SKM-1 treated with dmso at 0.1 percent for 144 hours (cell line): ENCODE measurements around the gene PEX16.

Source experiments
- DNase-seq: peaks from one replicate; lab custom pipeline; 2025; ENCODE audit not compliant: unreplicated experiment; lab: John Stamatoyannopoulos, UW

The PEX16 gene

DNA sequence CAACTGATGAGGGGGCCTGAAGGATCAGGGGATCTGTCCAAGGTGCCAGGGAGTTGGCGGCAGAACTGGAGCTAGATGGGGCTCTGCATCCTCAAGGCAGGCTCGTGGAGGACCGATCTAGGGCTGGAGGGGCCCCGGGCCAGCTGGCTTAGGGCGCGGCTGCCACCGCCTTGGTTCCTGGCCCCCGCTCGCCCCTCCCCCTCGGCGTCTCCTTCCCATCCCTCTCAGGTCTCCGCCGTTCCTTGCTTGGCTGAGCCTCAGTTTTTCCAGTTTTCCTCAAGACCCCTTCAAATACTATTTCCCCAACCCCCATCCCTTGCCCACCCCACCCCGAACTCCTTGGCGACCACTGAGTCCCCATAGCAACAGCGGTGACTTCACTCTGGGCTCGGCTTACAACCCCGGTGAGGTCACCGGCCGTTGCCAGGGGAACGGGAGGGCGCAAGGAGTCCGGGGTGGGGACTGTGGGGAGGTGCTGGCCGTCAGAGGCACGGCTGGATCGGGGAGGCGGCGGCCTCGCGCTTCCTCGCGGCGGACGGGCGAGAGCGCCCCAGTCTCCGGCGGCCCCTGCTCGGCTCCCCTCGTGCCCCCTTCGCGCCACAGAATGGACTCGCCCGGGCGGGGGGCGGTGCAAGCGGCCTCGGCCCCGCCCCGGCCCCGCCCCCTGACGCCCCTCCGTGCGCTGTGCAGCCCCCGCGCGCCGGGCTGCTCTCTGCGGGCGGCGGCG lies 18.1 kb downstream of the PEX16 start:
- DNase-seq, result no peak

DNA sequence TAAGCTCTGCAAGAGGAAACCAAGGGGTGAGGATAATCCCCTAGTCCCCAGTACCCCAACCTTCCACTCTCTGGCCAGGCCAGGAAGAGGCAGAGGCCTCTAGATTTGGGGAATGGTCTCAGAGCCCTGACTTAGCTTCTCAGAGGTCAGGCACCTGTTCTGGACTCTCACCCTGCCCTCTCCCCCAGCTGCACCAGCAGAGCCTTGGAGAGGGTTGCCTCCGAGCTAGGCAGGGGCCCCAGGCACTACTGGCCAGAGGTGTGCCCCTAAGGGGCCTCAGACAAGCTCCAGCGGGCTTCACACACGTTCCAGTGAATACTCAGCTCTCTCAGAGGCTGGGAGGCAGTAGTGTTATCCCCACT lies 18.6 kb downstream of the PEX16 start:
- no peak for DNase-seq

DNA sequence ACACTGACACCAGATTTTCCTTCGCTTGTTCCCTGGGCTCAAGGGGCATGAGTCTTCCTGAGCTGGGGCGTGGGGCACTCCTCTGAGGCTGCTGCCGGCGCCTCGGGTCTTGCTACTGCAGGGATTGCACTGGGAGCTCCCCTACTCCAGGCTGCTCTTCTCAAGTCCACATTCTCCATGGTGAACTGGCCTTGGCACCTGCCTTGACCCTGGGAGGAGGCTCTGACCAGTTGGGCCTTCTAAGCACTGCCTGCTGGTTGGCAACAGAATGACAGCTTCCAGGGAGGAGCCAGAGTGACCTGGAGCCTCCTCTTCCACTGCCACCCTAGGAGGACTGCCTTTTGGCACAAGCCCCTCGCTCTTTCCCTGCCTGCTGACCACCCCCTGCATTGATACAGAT lies 20.1 kb downstream of the PEX16 start:
- DNase-seq, result no peak

DNA sequence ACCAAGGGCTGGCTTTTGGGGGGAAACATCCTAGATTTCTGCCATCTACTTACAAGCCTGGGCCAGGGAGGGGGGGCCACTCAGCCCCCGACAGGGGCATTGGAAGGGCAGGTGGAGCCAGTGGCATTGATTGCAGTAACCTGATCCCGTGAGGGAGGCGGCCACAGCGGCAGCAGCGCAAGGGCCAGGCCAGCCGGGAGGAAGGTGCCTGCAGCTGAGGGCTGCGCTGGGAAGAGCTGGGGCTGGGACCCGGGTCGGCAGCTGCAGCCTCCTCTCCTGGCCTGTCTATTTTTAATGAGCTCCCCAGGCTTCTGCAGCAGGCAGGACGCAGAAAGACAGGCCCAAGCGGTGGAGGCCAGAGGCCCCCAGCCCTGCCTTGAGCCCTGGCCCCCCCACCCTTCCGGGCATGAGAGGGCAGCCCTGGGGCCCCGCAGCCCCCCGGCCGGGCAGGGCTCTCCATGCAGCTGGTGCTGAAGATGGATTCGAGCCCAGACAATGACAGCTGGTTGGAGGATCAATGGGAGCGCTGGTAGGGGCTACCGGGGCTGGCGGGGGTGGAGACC lies 21.2 kb downstream of the PEX16 start:
- no peak for DNase-seq

DNA sequence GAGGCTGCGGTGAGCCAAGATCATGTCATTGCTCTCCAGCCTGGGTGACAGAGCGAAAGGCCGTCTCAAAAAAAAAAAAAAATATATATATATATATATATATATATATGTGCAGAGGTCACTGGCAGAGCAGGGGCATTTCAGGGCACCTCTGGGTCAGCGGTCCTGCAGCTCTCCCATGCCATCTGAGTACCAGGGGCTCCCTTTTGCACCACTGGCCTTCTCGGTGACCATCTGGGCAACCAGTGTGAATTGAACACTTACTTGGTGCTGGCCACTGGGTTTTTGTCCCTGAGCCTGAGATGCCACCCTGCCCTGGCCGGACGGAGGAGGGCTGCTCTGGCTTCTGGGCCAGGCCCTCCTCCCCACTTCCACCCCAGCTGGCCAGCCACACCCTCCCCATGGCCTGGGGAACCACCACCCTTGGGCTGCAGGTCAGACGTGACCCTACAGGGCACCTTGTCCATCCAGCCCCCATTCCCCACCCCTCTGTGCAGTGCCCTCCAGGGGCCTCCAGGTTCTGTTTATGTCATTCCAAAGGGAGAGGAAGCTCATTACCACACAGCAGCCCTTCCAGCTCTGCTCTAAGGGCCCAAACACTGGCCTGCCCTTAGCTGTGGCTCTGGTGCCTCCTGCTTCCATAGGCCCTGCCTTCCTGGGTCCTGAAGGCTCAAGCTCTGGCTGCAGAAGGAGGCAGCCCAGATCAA lies 22.0 kb downstream of the PEX16 start:
- DNase-seq, result no peak

DNA sequence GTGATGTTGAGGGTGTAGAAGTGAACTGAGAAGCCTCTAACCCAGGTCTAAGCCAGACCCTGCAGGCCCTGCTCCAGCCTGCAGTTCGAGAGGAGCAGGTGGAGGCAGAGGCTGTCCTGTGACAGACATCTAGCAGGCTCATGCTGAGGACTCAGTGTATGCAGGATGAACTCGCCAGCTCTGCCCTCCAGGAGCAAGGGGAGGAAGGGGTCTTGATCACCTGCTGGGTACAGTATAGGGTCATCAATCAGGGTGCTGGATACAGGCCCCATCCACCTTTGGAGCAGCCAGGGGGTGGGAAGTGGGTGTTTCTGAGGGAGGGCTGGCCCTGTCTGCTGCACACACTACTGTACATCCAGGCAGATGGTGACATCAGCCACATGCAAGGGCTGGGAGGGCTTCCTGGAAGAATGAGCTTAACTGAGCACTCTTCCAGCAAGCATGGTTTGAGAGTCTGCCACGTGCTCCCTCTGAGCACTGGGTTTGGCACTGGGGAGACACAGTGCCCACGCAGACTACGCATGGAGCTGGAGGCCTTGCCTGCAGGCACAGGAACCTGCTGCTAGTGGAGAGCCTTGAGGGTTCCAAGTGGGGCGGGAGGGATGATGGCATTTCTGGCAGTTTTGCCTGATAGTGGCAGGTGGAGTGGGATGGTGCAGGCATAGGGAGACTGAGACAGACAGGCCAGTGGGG lies 23.0 kb downstream of the PEX16 start:
- DNase-seq, result no peak

DNA sequence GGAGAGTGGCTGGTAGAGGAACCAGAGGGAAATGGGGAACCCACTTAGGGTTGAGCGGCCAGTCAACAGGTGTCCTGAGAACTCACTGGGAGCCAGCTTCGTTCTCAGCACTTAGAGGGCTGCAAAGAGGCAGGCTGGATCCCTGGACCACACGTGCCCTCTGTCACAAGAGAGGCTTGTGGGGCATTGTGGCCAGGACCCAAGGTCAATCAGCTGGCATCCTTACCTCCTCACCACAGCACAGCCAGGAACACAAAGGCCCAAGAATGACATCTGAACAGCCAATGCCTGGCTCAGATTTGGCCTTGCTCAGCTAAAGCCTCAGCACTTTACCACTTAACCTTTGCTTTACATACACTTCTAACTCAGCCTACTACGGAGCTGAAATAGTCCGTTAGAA lies 24.8 kb downstream of the PEX16 start:
- no peak for DNase-seq

DNA sequence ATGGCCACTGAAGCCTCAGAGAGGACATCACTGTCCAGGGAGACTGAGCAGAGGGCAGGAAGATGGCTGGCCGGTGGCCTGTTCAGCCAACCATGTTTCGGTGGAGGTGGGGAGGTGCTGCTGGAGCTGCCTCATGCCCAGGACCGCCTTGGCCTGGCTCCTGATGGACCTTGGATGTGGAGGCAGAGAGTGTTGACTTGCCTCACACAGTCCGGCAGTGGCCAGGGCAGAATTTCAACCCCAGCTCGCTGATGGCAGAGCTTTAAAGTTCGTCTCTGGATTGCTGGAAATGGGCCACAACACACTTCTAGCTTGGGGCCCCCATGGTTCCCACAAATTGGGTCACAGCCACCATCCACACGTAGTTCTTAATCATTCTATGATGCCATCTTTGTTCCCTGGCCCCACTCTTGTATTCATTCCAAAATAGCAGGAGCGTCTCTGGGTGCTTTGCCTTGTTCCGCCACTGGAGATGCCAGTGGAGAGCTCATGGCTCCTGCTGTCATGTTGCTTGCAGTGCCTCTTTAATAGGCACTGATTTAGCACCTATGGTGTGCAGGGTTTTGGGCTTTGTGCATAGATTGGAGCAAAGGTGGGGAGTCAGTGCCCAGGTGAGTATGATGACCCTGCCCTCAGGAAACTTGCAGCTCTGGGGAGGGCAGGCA lies 26.7 kb downstream of the PEX16 start:
- DNase-seq, result no peak

DNA sequence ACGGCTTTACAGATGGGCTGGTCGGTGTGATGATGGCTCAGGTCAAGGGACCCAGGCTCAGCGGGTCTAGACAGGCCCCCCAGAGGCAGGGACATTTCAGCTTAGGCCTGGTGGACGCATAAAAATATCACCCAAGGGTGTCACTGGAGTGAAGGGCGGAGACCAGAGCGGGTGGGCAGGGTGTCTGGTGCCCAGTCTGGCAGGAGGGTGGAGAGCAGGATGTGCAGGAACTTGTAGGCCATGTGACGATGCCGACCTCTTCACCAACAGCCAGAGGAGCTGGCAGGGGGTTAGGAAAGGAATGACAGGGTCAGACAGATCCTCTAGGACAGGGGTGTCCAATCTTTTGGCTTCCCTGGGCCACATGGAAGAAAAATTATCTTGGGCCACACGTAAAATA lies 27.7 kb downstream of the PEX16 start:
- DNase-seq, result no peak

DNA sequence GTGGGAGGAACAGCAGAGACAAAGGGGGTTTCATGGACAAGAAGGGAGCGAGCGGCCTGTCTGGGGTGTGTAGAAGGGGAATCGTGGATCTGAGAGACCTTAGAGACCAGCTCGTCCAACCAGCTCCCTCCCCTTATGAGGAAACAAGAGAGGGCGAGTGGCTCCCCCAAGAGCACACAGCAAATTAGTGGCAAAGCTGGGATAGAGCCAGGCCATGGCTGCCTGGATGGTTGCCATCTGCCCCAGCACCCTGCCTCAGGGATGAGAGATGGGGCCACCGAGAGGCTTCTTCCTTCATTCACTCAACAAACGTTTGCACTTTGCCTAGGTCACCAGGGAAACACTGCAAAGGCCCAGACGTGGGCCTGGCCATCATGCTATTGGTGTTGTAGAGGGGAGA lies 28.1 kb downstream of the PEX16 start:
- no peak for DNase-seq

DNA sequence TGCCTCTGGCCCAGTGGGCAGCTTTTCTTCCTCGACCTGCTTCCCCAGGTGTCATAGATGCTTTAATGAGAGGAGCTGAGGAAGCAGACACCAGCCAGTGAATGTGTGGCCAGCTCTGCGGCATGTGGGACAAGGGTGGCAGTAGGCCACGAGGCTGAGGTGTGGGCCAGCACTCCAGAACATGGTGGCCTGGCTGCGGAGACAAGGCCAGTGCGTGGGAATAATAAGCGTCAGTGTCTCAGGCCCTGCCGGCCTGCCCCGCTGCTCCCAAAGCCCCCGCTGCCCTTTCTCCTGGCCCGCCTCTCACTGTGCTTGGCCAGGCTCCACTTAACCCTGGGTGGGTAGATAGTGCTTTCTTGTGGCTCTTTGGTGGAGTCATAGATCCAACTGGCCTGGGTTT lies 30.1 kb downstream of the PEX16 start:
- DNase-seq, result no peak

DNA sequence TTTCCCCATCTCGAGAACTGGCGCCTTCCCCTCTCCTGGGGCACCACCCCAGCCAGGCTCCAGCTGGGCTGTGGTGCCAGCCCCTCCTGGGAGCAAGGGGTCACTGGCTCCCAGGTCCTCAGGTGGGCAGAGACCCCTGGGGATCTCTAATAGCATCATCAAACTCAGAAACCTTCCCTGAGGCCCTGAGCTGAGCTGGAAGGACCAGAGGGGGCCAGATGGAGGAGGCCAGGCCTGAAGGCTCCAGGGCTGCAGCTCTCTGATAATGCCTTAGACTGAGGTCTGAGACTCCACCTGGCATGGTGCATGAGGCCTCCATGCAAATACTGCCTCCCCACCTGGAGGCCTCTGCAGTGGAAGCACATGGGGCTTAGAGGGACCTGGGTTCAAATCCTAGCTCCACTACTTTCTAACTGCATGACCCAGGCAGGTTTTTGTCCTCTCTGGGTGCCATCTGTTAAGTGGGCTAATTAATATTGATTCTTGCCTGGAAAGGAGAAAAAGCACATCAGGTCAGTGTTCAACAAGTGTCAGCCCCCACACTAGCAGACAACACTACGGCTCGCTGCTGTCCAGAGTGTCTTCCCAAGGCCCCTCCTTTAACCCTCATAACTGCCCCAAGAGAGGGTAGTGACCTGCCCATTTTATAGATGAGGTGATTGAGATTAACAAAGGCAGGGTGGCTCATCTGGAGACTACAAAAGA lies 30.7 kb downstream of the PEX16 start:
- no peak for DNase-seq

DNA sequence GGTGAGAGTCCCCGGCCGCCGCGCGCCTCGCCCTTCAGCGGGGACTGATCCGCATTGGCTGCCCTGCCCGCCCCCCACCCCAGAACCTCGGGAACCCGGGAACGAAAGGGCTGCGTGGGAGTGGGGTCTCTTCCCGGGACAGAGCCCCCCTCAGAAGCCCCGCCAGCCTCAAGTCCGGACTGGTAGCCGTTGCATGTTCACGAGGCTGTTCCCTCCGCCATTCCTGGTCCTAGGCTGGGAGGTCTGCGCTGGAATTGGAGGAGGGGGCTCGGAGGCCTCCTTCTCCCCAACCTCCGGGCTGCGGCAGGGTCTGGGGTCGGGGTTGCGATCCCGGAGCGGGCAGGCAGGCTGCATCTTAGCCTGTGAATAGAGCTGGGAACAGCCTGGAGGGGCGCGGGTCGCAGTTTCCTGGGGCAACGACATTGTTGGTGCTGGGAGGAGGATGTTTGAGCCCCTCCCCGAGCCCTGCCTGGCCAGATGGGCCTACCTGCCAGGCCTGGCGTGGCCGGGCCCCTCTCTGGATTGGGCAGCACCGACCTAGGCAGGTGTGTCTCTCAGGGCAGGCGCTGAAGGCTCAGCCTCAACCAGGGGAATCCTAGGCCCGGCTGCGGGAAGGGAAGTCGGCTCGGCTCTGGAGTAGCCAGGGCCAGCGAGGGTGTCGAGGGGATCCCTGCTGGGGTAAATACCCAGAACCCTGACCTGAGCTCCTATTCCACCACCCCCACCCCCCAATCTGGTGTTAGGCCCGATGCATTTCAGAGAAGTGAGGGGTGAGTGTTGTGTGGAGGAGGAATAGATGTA lies 31.6 kb downstream of the PEX16 start:
- DNase-seq, result no peak

DNA sequence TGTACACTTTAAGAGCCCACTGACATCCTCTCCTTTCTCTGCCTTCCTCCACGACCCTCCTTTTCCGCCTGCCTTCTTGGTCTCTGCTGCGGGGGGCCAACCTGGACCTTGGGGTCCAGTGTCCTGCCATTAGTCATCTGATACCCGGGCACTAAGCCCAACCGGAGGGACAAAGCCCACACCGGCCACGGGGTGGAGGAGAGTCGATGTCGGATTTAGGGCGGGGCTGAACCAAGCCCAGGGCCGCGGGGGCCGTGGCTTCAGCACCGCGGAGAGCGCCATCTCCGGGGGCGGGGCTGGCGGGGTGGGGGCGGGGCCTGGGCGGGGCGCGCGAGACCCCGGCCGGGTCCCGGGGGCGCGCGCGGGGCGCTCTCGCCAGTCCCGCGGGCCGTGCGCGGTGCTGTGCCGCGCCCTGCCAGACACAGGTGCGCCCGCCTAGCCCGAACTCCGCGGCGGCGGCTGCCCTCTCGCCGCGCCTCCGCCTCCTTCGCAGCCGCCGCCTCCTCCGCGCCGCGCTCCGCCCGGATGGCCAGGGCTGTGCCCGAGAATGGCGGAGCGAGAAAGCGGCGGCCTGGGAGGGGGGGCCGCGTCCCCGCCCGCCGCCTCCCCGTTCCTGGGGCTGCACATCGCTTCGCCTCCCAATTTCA lies 32.3 kb downstream of the PEX16 start, which contains the start of gene MAPK8IP1:
Gene MAPK8IP1 (plus strand): TSS at position 378 of the 647 bp plus-strand sequence. CDS start 170 bp downstream, at position 548.
- no peak for DNase-seq

DNA sequence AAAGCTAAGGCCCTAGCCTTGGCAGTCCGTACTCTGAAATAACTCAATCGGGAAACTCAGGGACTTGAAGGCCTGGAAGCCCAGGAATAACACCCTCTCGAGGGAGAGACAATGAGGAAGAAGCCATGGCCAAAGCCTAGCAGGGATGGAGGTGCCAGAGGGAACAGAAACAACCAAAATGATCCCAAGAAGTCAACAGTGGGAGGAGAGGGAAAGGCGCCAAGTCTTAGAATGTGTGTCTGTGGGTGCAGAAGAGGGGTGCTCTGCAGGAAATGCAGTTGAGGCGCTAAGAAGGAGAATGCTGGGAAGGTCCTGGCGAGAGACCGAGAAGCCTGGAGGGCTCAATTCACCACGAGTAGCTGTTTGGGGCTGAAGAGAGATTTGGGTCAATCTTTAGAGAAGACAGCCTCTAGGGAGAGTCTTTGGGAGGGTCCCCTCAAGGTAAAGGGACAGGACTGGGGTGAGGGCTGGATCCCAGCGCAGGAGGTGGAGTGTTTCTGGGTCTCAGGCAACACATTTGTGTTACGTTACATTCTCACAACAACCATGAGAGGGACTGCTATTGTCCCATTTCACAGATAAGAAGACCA lies 33.0 kb downstream of the PEX16 start:
- DNase-seq, result no peak

DNA sequence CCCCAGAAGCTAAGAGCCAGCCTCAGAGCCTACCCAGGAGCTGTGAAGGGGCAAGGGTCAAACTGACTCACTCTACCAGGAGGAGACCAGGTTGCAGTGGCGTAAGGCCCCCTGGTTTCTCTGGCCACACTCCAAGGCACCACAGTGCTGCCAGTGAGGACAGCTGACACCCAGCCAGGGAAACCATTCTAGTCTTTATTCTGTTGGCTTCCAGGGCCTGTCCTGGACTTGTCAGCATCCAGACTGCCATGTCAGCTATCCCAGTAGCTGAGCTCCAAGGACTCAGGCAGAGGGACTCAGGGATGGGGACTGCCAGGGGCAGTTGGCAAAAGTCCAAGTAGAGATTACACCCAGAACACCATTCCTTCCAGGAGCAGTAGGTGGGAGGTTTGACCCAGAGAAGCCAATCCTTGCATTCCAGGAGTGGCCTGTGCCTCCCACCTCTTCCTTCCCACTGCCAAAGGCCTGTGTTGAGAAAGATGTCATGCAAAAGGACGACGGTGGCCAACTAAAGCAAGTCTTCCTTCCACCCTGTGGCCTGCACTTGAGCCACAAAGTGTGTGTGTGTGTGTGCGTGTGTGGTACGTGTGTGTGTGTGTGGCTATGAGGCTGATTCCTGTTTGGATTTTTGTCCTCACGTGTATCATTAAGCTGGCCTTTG lies 35.8 kb downstream of the PEX16 start:
- DNase-seq, result no peak

DNA sequence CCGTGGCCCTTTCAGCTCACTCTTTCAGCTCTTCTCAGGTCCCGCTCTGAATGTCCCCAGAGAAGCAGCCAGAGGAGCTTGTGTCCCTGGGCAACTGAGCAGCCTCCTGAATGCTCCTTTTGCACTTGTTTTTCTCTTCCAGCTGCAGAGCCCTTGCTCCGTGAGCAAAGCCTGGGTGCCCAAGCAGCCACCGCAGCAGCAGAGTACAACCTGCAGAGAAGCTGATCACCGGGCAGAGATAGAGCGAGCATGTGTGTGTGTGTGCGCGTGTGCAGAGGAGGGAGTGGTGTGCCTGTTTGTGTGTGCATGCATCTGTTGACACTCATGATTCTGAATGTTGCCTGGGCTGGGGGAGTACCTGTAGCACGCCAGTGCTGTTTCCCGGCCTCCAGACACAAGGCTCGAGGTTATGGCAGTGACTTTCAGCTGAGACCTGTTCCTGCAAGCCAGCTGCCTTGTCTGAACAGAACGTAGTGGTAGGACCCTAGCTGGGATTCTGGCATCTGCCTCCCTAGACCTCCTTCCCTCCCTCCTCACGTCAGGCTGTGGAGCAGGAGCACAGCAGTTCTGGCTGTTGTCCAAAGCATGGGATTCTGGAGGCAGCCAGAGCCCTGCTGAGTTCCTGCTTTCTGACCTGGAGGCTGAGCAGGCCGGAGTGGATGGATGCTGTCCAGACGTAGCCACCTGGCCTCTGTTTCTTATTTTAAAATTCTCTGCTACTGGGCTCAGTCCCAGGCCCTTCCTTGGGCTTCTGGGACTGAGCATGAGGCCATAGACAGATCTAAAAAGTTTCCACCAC lies 36.7 kb downstream of the PEX16 start:
- no peak for DNase-seq
